HepG2 (cell line): ENCODE results near the gene RNF6. TPM values are rescaled to one million over a fixed set of nuclear protein-coding genes. Genes with fewer than 3 reads are reported as not detected.
A peak's percentile ranks its signal among the peaks of the same experiment; 100 is the strongest.

Experiments used
- ATF1 ChIP-seq: IDR thresholded peaks from 2 replicates; pipeline ENCODE4 v1.6.1; 2016; ENCODE audit warnings: mild to moderate bottlenecking, control low read depth
- CC2D1A ChIP-seq: sonication (generic); formaldehyde crosslinking; IDR thresholded peaks from 2 replicates; pipeline ENCODE4 v1.8.1; 2023; ENCODE audit warnings: mild to moderate bottlenecking, missing genetic modification reagents
- CEBPB ChIP-seq: IDR thresholded peaks from 2 replicates; pipeline ENCODE4 v1.6.1; 2011; ENCODE audit warnings: low read depth, low read length, improper control_type of control experiment, borderline replicate concordance
- CEBPG ChIP-seq: IDR thresholded peaks from 2 replicates; pipeline ENCODE4 v1.6.1; 2016
- ETV6 ChIP-seq: sonication (generic); formaldehyde crosslinking; conservative IDR thresholded peaks from 2 replicates; pipeline ENCODE4 v1.4.0; 2020; ENCODE audit warnings: missing genetic modification reagents
- GTF2F1 ChIP-seq: fragments of 150-350 bp; IDR thresholded peaks from 2 replicates; pipeline ENCODE4 v1.6.1; 2014; ENCODE audit warnings: low read length
- HMG20A ChIP-seq: IDR thresholded peaks from 2 replicates; pipeline ENCODE4 v1.6.1; 2016; ENCODE audit warnings: borderline replicate concordance
- HOXA7 ChIP-seq: sonication (generic); formaldehyde crosslinking; IDR thresholded peaks from 2 replicates; pipeline ENCODE4 v1.8.1; 2022; ENCODE audit warnings: mild to moderate bottlenecking, missing genetic modification reagents, moderate library complexity
- MLLT10 ChIP-seq: sonication (generic); formaldehyde crosslinking; IDR thresholded peaks from 2 replicates; pipeline ENCODE4 v1.4.0; 2020; ENCODE audit warnings: missing genetic modification reagents
- NKX3-1 ChIP-seq: sonication (generic); formaldehyde crosslinking; IDR thresholded peaks from 2 replicates; pipeline ENCODE4 v1.5.0; 2020; ENCODE audit warnings: missing genetic modification reagents
- ZNF337 ChIP-seq: sonication (generic); formaldehyde crosslinking; IDR thresholded peaks from 2 replicates; pipeline ENCODE4 v1.5.1; 2020; ENCODE audit warnings: missing genetic modification reagents, low read depth, mild to moderate bottlenecking, borderline replicate concordance
- ZNF549 ChIP-seq: sonication (generic); formaldehyde crosslinking; IDR thresholded peaks from 2 replicates; pipeline ENCODE4 v1.5.0; 2020; ENCODE audit warnings: missing genetic modification reagents
- ZNF564 ChIP-seq: sonication (generic); formaldehyde crosslinking; IDR thresholded peaks from 2 replicates; pipeline ENCODE4 v1.8.1; 2023; ENCODE audit warnings: mild to moderate bottlenecking, missing genetic modification reagents
- ZNF724P ChIP-seq: sonication (generic); formaldehyde crosslinking; IDR thresholded peaks from 2 replicates; pipeline ENCODE4 v1.8.0; 2022; ENCODE audit warnings: missing genetic modification reagents, borderline replicate concordance
- polyA plus RNA-seq, 8 experiments: library from polyadenylated mRNA; depleted of rRNA in 3 of 8; stranded (reverse) in 7 of 8; unstranded in 1 of 8; fragments of >200 nt; fragmentation: Illumina TruSeq in 4 of 8; extraction: Trizol in 4 of 8; gene quantifications; 2 replicates each; pipeline versions ENCODE4 v1.2.1 to v1.2.3, GENCODE V29; 2011 to 2016; ENCODE audit warnings: low read depth in 4 of 8, missing spikeins in 1 of 8, mixed read lengths in 1 of 8; ENCODE audit not compliant: insufficient read depth in 1 of 8
- total RNA-seq, 5 experiments: library from RNA; depleted of rRNA; stranded (reverse); fragments of >200 nt; fragmentation: Illumina TruSeq; extraction: Trizol; gene quantifications; 2 replicates each; pipeline ENCODE4 v1.2.3, GENCODE V29; 2016; ENCODE audit warnings: low read depth in 1 of 5
- TF ChIP-seq, protein P1 (sequence below): sonication (generic); formaldehyde crosslinking; IDR thresholded peaks from 2 replicates; pipeline ENCODE4 v1.5.1; 2020; ENCODE audit warnings: missing genetic modification reagents, mild to moderate bottlenecking, borderline replicate concordance
- TF ChIP-seq, protein P2 (sequence below): sonication (generic); formaldehyde crosslinking; IDR thresholded peaks from 2 replicates; pipeline ENCODE4 v1.5.0; 2020; ENCODE audit warnings: missing genetic modification reagents, mild to moderate bottlenecking, borderline replicate concordance
- TF ChIP-seq, protein P3 (sequence below): sonication (generic); formaldehyde crosslinking; IDR thresholded peaks from 2 replicates; pipeline ENCODE4 v1.4.0; 2020; ENCODE audit warnings: missing genetic modification reagents, borderline replicate concordance
- TF ChIP-seq, protein P4 (sequence below): sonication (generic); formaldehyde crosslinking; IDR thresholded peaks from 2 replicates; pipeline ENCODE4 v1.4.0; 2020; ENCODE audit warnings: missing genetic modification reagents
- TF ChIP-seq, protein P5 (sequence below): sonication (generic); formaldehyde crosslinking; IDR thresholded peaks from 2 replicates; pipeline ENCODE4 v1.4.0; 2020; ENCODE audit warnings: missing genetic modification reagents, borderline replicate concordance
- TF ChIP-seq, protein P6 (sequence below): IDR thresholded peaks from 2 replicates; pipeline ENCODE4 v1.6.1; 2016; ENCODE audit warnings: low read depth, borderline replicate concordance

Gene RNF6
- total and polyA plus RNA-seq, 2 of the 13 experiments (the other 11 are each of a cell fraction or from before 2014, with no cell fraction given): 14.6 to 36.8 TPM

DNA sequence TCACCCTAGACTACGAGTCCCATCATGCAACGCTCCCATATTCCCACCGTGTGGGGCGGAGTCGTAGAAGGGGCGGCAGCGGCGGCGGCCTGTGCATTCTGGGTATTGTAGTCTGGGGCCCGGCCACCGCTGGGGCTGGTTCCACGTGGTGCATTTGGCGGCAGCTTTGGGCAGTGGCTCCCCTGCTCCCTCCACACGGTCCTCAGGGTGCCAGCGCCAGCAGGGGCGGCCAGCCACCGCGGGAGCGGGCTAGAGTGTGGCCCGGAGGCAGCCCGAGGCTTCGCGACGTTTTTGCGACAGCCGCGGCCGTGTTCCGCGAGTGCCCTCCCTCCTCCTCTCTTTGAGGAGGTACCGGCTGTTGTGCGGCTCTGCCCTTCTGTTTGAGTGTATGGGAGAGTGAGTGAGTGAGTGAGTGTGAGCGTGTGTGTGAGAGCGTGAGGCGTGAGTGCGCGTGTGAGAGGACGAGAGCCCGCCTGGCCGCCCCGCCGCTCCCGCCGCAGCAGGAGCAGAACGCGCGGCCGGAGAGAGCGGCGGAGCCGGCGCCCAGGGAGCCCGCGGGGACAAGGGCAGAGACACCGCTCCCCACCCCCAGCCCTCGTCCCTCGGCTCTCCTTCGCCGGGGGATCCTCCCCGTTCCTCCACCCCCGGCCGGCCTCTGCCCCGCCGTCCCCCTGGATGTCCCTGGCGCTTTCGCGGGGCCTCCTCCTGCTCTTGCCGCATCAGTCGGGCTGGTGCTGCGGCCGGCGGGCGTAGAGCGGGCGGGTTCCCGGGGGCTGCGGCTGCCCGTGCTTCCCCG, 31.9 kb upstream of the RNF6 start, which contains the start of gene CDK8 (continued):
- TF ChIP-seq, protein P1, sequence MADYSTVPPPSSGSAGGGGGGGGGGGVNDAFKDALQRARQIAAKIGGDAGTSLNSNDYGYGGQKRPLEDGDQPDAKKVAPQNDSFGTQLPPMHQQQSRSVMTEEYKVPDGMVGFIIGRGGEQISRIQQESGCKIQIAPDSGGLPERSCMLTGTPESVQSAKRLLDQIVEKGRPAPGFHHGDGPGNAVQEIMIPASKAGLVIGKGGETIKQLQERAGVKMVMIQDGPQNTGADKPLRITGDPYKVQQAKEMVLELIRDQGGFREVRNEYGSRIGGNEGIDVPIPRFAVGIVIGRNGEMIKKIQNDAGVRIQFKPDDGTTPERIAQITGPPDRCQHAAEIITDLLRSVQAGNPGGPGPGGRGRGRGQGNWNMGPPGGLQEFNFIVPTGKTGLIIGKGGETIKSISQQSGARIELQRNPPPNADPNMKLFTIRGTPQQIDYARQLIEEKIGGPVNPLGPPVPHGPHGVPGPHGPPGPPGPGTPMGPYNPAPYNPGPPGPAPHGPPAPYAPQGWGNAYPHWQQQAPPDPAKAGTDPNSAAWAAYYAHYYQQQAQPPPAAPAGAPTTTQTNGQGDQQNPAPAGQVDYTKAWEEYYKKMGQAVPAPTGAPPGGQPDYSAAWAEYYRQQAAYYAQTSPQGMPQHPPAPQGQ (CRISPR knock-in tag): no peak
- TF ChIP-seq ZNF724P (CRISPR knock-in tag) (no peak), ZNF564 (no peak), CC2D1A (CRISPR knock-in tag) (no peak), MLLT10 (no peak), HOXA7 (CRISPR knock-in tag) (no peak), GTF2F1 (no peak), ETV6 (CRISPR knock-in tag) (no peak), ZNF337 (CRISPR knock-in tag) (no peak), CEBPB (no peak), HMG20A (CRISPR knock-in tag) (no peak), ZNF549 (CRISPR knock-in tag) (no peak), NKX3-1 (CRISPR knock-in tag) (no peak), CEBPG (CRISPR knock-in tag) (no peak), ATF1 (CRISPR knock-in tag) (peak; percentile 78)
- TF ChIP-seq, protein P2, sequence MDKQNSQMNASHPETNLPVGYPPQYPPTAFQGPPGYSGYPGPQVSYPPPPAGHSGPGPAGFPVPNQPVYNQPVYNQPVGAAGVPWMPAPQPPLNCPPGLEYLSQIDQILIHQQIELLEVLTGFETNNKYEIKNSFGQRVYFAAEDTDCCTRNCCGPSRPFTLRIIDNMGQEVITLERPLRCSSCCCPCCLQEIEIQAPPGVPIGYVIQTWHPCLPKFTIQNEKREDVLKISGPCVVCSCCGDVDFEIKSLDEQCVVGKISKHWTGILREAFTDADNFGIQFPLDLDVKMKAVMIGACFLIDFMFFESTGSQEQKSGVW (CRISPR knock-in tag): no peak
- TF ChIP-seq, protein P3, sequence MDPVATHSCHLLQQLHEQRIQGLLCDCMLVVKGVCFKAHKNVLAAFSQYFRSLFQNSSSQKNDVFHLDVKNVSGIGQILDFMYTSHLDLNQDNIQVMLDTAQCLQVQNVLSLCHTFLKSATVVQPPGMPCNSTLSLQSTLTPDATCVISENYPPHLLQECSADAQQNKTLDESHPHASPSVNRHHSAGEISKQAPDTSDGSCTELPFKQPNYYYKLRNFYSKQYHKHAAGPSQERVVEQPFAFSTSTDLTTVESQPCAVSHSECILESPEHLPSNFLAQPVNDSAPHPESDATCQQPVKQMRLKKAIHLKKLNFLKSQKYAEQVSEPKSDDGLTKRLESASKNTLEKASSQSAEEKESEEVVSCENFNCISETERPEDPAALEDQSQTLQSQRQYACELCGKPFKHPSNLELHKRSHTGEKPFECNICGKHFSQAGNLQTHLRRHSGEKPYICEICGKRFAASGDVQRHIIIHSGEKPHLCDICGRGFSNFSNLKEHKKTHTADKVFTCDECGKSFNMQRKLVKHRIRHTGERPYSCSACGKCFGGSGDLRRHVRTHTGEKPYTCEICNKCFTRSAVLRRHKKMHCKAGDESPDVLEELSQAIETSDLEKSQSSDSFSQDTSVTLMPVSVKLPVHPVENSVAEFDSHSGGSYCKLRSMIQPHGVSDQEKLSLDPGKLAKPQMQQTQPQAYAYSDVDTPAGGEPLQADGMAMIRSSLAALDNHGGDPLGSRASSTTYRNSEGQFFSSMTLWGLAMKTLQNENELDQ (CRISPR knock-in tag): no peak
- TF ChIP-seq, protein P4, sequence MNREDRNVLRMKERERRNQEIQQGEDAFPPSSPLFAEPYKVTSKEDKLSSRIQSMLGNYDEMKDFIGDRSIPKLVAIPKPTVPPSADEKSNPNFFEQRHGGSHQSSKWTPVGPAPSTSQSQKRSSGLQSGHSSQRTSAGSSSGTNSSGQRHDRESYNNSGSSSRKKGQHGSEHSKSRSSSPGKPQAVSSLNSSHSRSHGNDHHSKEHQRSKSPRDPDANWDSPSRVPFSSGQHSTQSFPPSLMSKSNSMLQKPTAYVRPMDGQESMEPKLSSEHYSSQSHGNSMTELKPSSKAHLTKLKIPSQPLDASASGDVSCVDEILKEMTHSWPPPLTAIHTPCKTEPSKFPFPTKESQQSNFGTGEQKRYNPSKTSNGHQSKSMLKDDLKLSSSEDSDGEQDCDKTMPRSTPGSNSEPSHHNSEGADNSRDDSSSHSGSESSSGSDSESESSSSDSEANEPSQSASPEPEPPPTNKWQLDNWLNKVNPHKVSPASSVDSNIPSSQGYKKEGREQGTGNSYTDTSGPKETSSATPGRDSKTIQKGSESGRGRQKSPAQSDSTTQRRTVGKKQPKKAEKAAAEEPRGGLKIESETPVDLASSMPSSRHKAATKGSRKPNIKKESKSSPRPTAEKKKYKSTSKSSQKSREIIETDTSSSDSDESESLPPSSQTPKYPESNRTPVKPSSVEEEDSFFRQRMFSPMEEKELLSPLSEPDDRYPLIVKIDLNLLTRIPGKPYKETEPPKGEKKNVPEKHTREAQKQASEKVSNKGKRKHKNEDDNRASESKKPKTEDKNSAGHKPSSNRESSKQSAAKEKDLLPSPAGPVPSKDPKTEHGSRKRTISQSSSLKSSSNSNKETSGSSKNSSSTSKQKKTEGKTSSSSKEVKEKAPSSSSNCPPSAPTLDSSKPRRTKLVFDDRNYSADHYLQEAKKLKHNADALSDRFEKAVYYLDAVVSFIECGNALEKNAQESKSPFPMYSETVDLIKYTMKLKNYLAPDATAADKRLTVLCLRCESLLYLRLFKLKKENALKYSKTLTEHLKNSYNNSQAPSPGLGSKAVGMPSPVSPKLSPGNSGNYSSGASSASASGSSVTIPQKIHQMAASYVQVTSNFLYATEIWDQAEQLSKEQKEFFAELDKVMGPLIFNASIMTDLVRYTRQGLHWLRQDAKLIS (CRISPR knock-in tag): no peak
- TF ChIP-seq, protein P5, sequence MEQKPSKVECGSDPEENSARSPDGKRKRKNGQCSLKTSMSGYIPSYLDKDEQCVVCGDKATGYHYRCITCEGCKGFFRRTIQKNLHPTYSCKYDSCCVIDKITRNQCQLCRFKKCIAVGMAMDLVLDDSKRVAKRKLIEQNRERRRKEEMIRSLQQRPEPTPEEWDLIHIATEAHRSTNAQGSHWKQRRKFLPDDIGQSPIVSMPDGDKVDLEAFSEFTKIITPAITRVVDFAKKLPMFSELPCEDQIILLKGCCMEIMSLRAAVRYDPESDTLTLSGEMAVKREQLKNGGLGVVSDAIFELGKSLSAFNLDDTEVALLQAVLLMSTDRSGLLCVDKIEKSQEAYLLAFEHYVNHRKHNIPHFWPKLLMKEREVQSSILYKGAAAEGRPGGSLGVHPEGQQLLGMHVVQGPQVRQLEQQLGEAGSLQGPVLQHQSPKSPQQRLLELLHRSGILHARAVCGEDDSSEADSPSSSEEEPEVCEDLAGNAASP: no peak
- TF ChIP-seq, protein P6, sequence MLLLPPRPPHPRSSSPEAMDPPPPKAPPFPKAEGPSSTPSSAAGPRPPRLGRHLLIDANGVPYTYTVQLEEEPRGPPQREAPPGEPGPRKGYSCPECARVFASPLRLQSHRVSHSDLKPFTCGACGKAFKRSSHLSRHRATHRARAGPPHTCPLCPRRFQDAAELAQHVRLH: no peak
